K562 (cell line): ENCODE results near the gene LIMS1.

Experiments
- CTCF ChIP-seq, 3 experiments: IDR thresholded peaks in 2 of 3; conservative IDR thresholded peaks in 1 of 3; 2 replicates each; pipeline ENCODE4 v1.5.1; 2011 to 2012; ENCODE audit warnings: low read length in 3 of 3, mild to moderate bottlenecking in 3 of 3, control low read depth in 2 of 3, improper control_type of control experiment in 1 of 3, inconsistent platforms in 1 of 3, low read depth in 1 of 3, mixed read lengths in 1 of 3, moderate library complexity in 1 of 3; ENCODE audit not compliant: insufficient read depth in 2 of 3
- E2F5 ChIP-seq: sonication (generic); formaldehyde crosslinking; IDR thresholded peaks from 2 replicates; pipeline ENCODE4 v1.8.0; 2022; ENCODE audit warnings: mild to moderate bottlenecking, missing genetic modification reagents
- HNRNPLL ChIP-seq: fragments of 200-400 bp; formaldehyde crosslinking; IDR thresholded peaks from 2 replicates; pipeline ENCODE4 v1.6.1; 2017; ENCODE audit warnings: low read length, low read depth, mild to moderate bottlenecking; ENCODE audit not compliant: poor library complexity, severe bottlenecking
- NONO ChIP-seq, 2 experiments: fragments of 200-400 bp in 1 of 2; fragments of 450-650 bp in 1 of 2; formaldehyde crosslinking in 1 of 2; IDR thresholded peaks; 2 replicates each; pipeline ENCODE4 v1.6.1; 2017; ENCODE audit warnings: low read depth in 2 of 2, mild to moderate bottlenecking in 2 of 2, moderate library complexity in 2 of 2, low read length in 1 of 2
- NR3C1 ChIP-seq: sonication (generic); formaldehyde crosslinking; IDR thresholded peaks from 2 replicates; pipeline ENCODE4 v1.8.1; 2022; ENCODE audit warnings: missing genetic modification reagents
- POLR2A ChIP-seq: fragments of 450-650 bp; conservative IDR thresholded peaks from 2 replicates; pipeline ENCODE4 v1.6.1; 2016
- PRDM10 ChIP-seq: fragments of 450-650 bp; IDR thresholded peaks from 2 replicates; pipeline ENCODE4 v1.6.1; 2018; ENCODE audit not compliant: partially characterized antibody
- PTRF ChIP-seq: fragments of 450-650 bp; IDR thresholded peaks from 2 replicates; pipeline ENCODE4 v1.6.1; 2016; ENCODE audit warnings: mild to moderate bottlenecking, missing genetic modification characterization, missing compliant biosample characterization
- RAD51 ChIP-seq: fragments of 450-650 bp; IDR thresholded peaks from 2 replicates; pipeline ENCODE4 v1.7.1; 2016; ENCODE audit warnings: low read depth, mild to moderate bottlenecking, borderline replicate concordance
- ZNF274 ChIP-seq: IDR thresholded peaks from 2 replicates; pipeline ENCODE4 v1.6.1; 2011; ENCODE audit warnings: low read depth, mild to moderate bottlenecking, low read length, moderate library complexity, borderline replicate concordance
- TF ChIP-seq, protein P1 (sequence below), 2 experiments: fragments of 450-650 bp in 1 of 2; sonication (generic) in 1 of 2; formaldehyde crosslinking in 1 of 2; IDR thresholded peaks in 1 of 2; conservative IDR thresholded peaks in 1 of 2; 2 replicates each; pipeline versions ENCODE4 v1.6.1 to v1.8.1; 2016 to 2023; ENCODE audit warnings: mild to moderate bottlenecking in 2 of 2, moderate library complexity in 2 of 2, inconsistent platforms in 1 of 2, missing genetic modification reagents in 1 of 2

DNA sequence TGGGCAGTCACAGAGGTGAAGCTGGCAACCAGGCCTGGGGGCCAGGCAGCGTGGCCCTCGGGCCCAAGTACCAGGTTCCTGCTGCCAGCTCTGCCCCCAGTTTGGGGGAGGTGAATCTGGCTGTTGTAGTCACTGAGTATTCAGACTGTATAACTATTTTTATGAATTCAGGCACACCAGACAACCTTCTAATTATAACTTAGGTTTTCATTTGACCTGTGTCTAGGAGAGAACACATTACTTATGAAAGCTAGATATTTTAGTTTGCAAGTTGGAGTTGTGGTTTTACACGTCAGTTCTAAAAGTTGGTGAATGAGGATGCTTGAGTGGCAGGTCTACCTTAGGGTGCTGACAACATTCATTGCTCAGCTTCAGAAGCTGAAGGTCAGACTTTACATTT, 71.7 kb downstream of the LIMS1 start:
- TF ChIP-seq, protein P1, sequence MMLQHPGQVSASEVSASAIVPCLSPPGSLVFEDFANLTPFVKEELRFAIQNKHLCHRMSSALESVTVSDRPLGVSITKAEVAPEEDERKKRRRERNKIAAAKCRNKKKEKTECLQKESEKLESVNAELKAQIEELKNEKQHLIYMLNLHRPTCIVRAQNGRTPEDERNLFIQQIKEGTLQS (IDR thresholded peaks at IDR 0.05): no peak
- TF ChIP-seq, protein P1 (CRISPR knock-in tag; conservative IDR thresholded peaks at IDR 0.05): no peak
- TF ChIP-seq NONO (IDR thresholded peaks at IDR 0.05; ENCODE audit: low read depth in 2 of 2, low read length in 1 of 2) (no peak), HNRNPLL (no peak), E2F5 (CRISPR knock-in tag) (no peak), PTRF (tag) (no peak), ZNF274 (no peak), CTCF (IDR thresholded peaks at IDR 0.05 in 2 of 3, conservative IDR thresholded peaks at IDR 0.05 in 1 of 3; ENCODE audit: insufficient read depth in 2 of 3, low read depth in 1 of 3, low read length in 3 of 3) (no peak), RAD51 (no peak), PRDM10 (no peak), POLR2A (no peak), NR3C1 (no peak)
